HepG2 (cell line): ENCODE results near the gene CRHR1. TPM values are rescaled to one million over a fixed set of nuclear protein-coding genes. Genes with fewer than 3 reads are reported as not detected.

Experiments
- ATAC-seq: fragments of 200-7000 bp; cut with Tn5 transposase; 3 replicates; pipeline ENCODE4 v1.9.1; 2020; ENCODE audit warnings: mild to moderate bottlenecking, moderate library complexity
- BruUV-seq: library from RNA; stranded (reverse); fragments of 400-500 nt; replicated peaks from 2 replicates; lab custom pipeline; 2021; lab: Mats Ljungman, UMichigan
- CTCF ChIA-PET: fragments of 300-600 bp; formaldehyde crosslinking; extraction: SDS; loops from one replicate; lab custom pipeline; 2021; ENCODE audit warnings: low total read pairs, inconsistent platforms, low intra/inter-chr PET ratio; lab: Yijun Ruan, JAX
- POLR2A ChIA-PET: fragments of 350-600 bp; sonication (Branson Sonifier 250); formaldehyde crosslinking; loops from one replicate; lab custom pipeline; 2020; ENCODE audit warnings: antibody characterized with exemption, inconsistent platforms; lab: Yijun Ruan, JAX
- DNase-seq: peaks from one replicate; pipeline ENCODE4 v3.0.0-alpha.2; 2015; ENCODE audit warnings: low spot score
- FAIRE-seq: peaks from 3 replicates; lab custom pipeline; 2011; peaks lifted over from hg19 to GRCh38; lab: Jason Lieb, UNC
- H2AFZ ChIP-seq: one replicate; pipeline ENCODE4 v1.6.1; 2011; ENCODE audit warnings: low read length, inconsistent platforms
- H3K27ac ChIP-seq: fragments of 300-600 bp; 3 replicates; pipeline ENCODE4 v1.8.0; 2011; ENCODE audit warnings: mixed run types, mild to moderate bottlenecking, mixed read lengths, low read length, inconsistent platforms; ENCODE audit not compliant: insufficient read depth; ENCODE audit errors: extremely low read length
- H3K27me3 ChIP-seq, 2 experiments: fragments of 200-600 bp in 1 of 2; 2 replicates in 1 of 2; 3 replicates in 1 of 2; pipeline versions ENCODE4 v1.6.0 to v1.8.0; 2011; ENCODE audit warnings: low read length in 2 of 2, mild to moderate bottlenecking in 2 of 2, moderate library complexity in 2 of 2, inconsistent platforms in 1 of 2; ENCODE audit not compliant: insufficient read depth in 2 of 2, control insufficient read depth in 1 of 2
- H3K36me3 ChIP-seq, 2 experiments: fragments of 200-600 bp in 1 of 2; replicated peaks in 1 of 2; 2 replicates in 1 of 2; 3 replicates in 1 of 2; pipeline versions ENCODE4 v1.5.1 to v1.8.0; 2011; ENCODE audit warnings: low read length in 2 of 2, inconsistent platforms in 1 of 2; ENCODE audit not compliant: insufficient read depth in 2 of 2, control insufficient read depth in 1 of 2
- H3K4me1 ChIP-seq: 2 replicates; pipeline ENCODE4 v1.5.1; 2012; ENCODE audit warnings: low read length, inconsistent platforms; ENCODE audit not compliant: insufficient read depth
- H3K4me2 ChIP-seq: 2 replicates; pipeline ENCODE4 v1.6.0; 2011; ENCODE audit warnings: low read depth, low read length, inconsistent platforms
- H3K4me3 ChIP-seq, 3 experiments: fragments of 200-600 bp in 1 of 3; sonication (generic), shearing (Covaris generic) in 1 of 3; replicated peaks in 1 of 3; 2 replicates each; pipeline ENCODE4 v1.5.1; 2011 to 2016; ENCODE audit warnings: low read length in 3 of 3, inconsistent platforms in 2 of 3, low read depth in 2 of 3, mild to moderate bottlenecking in 2 of 3, control low read depth in 1 of 3, mixed read lengths in 1 of 3; ENCODE audit not compliant: insufficient read depth in 1 of 3
- H3K79me2 ChIP-seq: one replicate; pipeline ENCODE4 v1.6.1; 2011; ENCODE audit warnings: low read length, inconsistent platforms; ENCODE audit not compliant: insufficient read depth
- H3K9ac ChIP-seq: 2 replicates; pipeline ENCODE4 v1.6.0; 2011; ENCODE audit warnings: mild to moderate bottlenecking, low read depth, low read length, inconsistent platforms; ENCODE audit not compliant: insufficient read depth
- H3K9me3 ChIP-seq: 2 replicates; pipeline ENCODE4 v1.5.1; 2012; ENCODE audit warnings: mild to moderate bottlenecking, low read length
- H4K20me1 ChIP-seq: 2 replicates; pipeline ENCODE4 v1.6.0; 2011; ENCODE audit warnings: inconsistent platforms, mild to moderate bottlenecking, low read length, moderate library complexity; ENCODE audit not compliant: insufficient read depth
- GLI4 ChIP-seq: sonication (generic); formaldehyde crosslinking; IDR thresholded peaks from 2 replicates; pipeline ENCODE4 v1.5.1; 2020; ENCODE audit warnings: missing genetic modification reagents, mild to moderate bottlenecking, moderate library complexity, borderline replicate concordance
- NKX3-1 ChIP-seq: sonication (generic); formaldehyde crosslinking; IDR thresholded peaks from 2 replicates; pipeline ENCODE4 v1.5.0; 2020; ENCODE audit warnings: missing genetic modification reagents
- PAWR ChIP-seq: sonication (generic); formaldehyde crosslinking; IDR thresholded peaks from 2 replicates; pipeline ENCODE4 v1.4.0; 2020; ENCODE audit warnings: missing genetic modification reagents, mild to moderate bottlenecking, borderline replicate concordance
- SMYD3 ChIP-seq: sonication (generic); formaldehyde crosslinking; IDR thresholded peaks from 2 replicates; pipeline ENCODE4 v1.8.1; 2023; ENCODE audit warnings: mild to moderate bottlenecking, missing genetic modification reagents
- SOX13 ChIP-seq, 3 experiments: fragments of 450-650 bp in 1 of 3; sonication (generic) in 1 of 3; formaldehyde crosslinking in 1 of 3; IDR thresholded peaks in 2 of 3; conservative IDR thresholded peaks in 1 of 3; 2 replicates each; pipeline versions ENCODE4 v1.5.0 to v1.6.1; 2016 to 2020; ENCODE audit warnings: antibody characterized with exemption in 1 of 3, mild to moderate bottlenecking in 1 of 3, missing compliant biosample characterization in 1 of 3, missing genetic modification reagents in 1 of 3, moderate library complexity in 1 of 3
- TOE1 ChIP-seq: sonication (generic); formaldehyde crosslinking; IDR thresholded peaks from 2 replicates; pipeline ENCODE4 v1.4.0; 2020; ENCODE audit warnings: mild to moderate bottlenecking, missing genetic modification reagents
- ZHX1 ChIP-seq: sonication (generic); formaldehyde crosslinking; IDR thresholded peaks from 2 replicates; pipeline ENCODE4 v1.8.1; 2022; ENCODE audit warnings: low read depth, mild to moderate bottlenecking, missing genetic modification reagents
- ZNF629 ChIP-seq: sonication (generic); formaldehyde crosslinking; conservative IDR thresholded peaks from 2 replicates; pipeline ENCODE4 v1.5.0; 2020; ENCODE audit warnings: missing genetic modification reagents
- ZNF704 ChIP-seq: sonication (generic); formaldehyde crosslinking; IDR thresholded peaks from 2 replicates; pipeline ENCODE4 v1.8.1; 2023; ENCODE audit warnings: mild to moderate bottlenecking, inconsistent platforms, moderate library complexity, missing genetic modification reagents, borderline replicate concordance
- whole genome bisulfite sequencing: methylation state at CpG from one replicate; pipeline ENCODE4 v1.1.6; 2017; ENCODE audit warnings: low lambda C conversion rate; 5-methylcytosine and 5-hydroxymethylcytosine counted together
- in situ Hi-C: cut with HindIII; loops from 2 replicates; pipeline ENCODE4 v1.10.0; 2017; ENCODE audit warnings: low pct_unique_long_range_greater_than_20kb; ENCODE audit not compliant: extremely low pct_ligation_motif_present
- intact Hi-C: fragments of 100-400 bp; cut with micrococcal nuclease; formaldehyde crosslinking; loops from one replicate; pipeline ENCODE4 v1.10.0; 2022; ENCODE audit not compliant: unreplicated experiment
- polyA plus RNA-seq, 8 experiments: library from polyadenylated mRNA; depleted of rRNA in 3 of 8; stranded (reverse) in 7 of 8; unstranded in 1 of 8; fragments of >200 nt; fragmentation: Illumina TruSeq in 4 of 8; extraction: Trizol in 4 of 8; gene quantifications; 2 replicates each; pipeline versions ENCODE4 v1.2.1 to v1.2.3, GENCODE V29; 2011 to 2016; ENCODE audit warnings: low read depth in 4 of 8, missing spikeins in 1 of 8, mixed read lengths in 1 of 8; ENCODE audit not compliant: insufficient read depth in 1 of 8
- total RNA-seq, 5 experiments: library from RNA; depleted of rRNA; stranded (reverse); fragments of >200 nt; fragmentation: Illumina TruSeq; extraction: Trizol; gene quantifications; 2 replicates each; pipeline ENCODE4 v1.2.3, GENCODE V29; 2016; ENCODE audit warnings: low read depth in 1 of 5

Gene CRHR1
- total and polyA plus RNA-seq, 2 of the 13 experiments (the other 11 are each of a cell fraction or from before 2014, with no cell fraction given): not detected

GRCh38 chr17:45742251-45742650, 41.9 kb upstream of the CRHR1 start:
- ChIA-PET POLR2A (no interaction called here), CTCF (no interaction called here)
- H3K27me3 ChIP-seq: peaks cover 7 to 42% of the 10 kb centered on the region in 2 experiments
- H3K4me1 ChIP-seq: no peaks in the 10 kb centered on the region
- in situ Hi-C loops: no loop called here
- TF ChIP-seq SOX13 (IDR thresholded peaks at IDR 0.05): no peak
- TF ChIP-seq SOX13 (CRISPR knock-in tag; conservative IDR thresholded peaks at IDR 0.05 in 1 of 2, IDR thresholded peaks at IDR 0.05 in 1 of 2): no peak
- no peak for TF ChIP-seq ZNF704
- TF ChIP-seq PAWR: no peak
- no peak for FAIRE-seq
- no peak overlapping the region for H3K4me3 ChIP-seq
- no peak for ATAC-seq
- no TSS peak for BruUV-seq
- H3K4me2 ChIP-seq: no peak overlapping the region
- H2AFZ ChIP-seq: no peak overlapping the region
- intact Hi-C loops: no loop called here
- H3K27ac ChIP-seq: no peak overlapping the region
- H4K20me1 ChIP-seq: 0 out of 2 replicates have a peak, but pooled peaks cover 3% of the 10 kb centered on the region
- H3K9ac ChIP-seq: no peak overlapping the region
- no peaks in the 10 kb centered on the region for H3K36me3 ChIP-seq
- DNase-seq: no peak
- H3K9me3 ChIP-seq: no peaks in the 10 kb centered on the region
- WGBS: 6% methylated on average over 1 of the region's 1 CpG
- H3K79me2 ChIP-seq: no peaks in the 10 kb centered on the region

GRCh38 chr17:45743626-45744326, 40.3 kb upstream of the CRHR1 start:
- H3K4me2 ChIP-seq: no peak overlapping the region
- no TSS peak for BruUV-seq
- no peaks in the 10 kb centered on the region for H3K36me3 ChIP-seq
- no peak overlapping the region for H3K27ac ChIP-seq
- H3K4me1 ChIP-seq: no peaks in the 10 kb centered on the region
- DNase-seq (no peak), ATAC-seq (no peak), FAIRE-seq (no peak)
- WGBS: 11% methylated on average over 4 of the region's 4 CpGs
- ChIA-PET POLR2A (no interaction called here), CTCF (no interaction called here)
- H3K9me3 ChIP-seq: no peaks in the 10 kb centered on the region
- H3K79me2 ChIP-seq: no peaks in the 10 kb centered on the region
- 0 out of 2 replicates have a peak, but pooled peaks cover 3% of the 10 kb centered on the region for H4K20me1 ChIP-seq
- H3K27me3 ChIP-seq: peaks cover 13 to 56% of the 10 kb centered on the region in 2 experiments
- in situ Hi-C loops (no loop called here), intact Hi-C loops (no loop called here)
- TF ChIP-seq TOE1 (CRISPR knock-in tag): no peak
- TF ChIP-seq ZNF629 (CRISPR knock-in tag): no peak
- TF ChIP-seq SMYD3 (CRISPR knock-in tag): no peak
- TF ChIP-seq GLI4 (CRISPR knock-in tag): no peak
- TF ChIP-seq ZHX1: no peak
- no peak for TF ChIP-seq NKX3-1 (CRISPR knock-in tag)
- H3K9ac ChIP-seq: no peak overlapping the region
- H2AFZ ChIP-seq: no peak overlapping the region
- H3K4me3 ChIP-seq: no peak overlapping the region
